Parathyroid adenoma (tissue), 2 donors: Measurements from ENCODE around the gene ZBTB20.
A peak's percentile ranks its signal among the peaks of the same experiment; 100 is the strongest.
"Not testable (repeated sequence)": the region's sequence is repeated elsewhere in the genome, so short reads cannot be mapped to it uniquely, and the experiment has no call there.

Source experiments
- H2AFZ ChIP-seq: fragments of 300-600 bp; sonication (generic); one replicate; pipeline ENCODE4 v1.7.0; 2017; ENCODE audit warnings: antibody characterized with exemption, mild to moderate bottlenecking
- H3K27ac ChIP-seq: fragments of 300-600 bp; sonication (generic); one replicate; pipeline ENCODE4 v1.7.0; 2017
- H3K27me3 ChIP-seq: fragments of 300-600 bp; sonication (generic); one replicate; pipeline ENCODE4 v1.7.0; 2017; ENCODE audit warnings: low read length; ENCODE audit not compliant: control insufficient read depth, insufficient read depth
- H3K36me3 ChIP-seq: fragments of 300-600 bp; sonication (generic); one replicate; pipeline ENCODE4 v1.7.0; 2017; ENCODE audit warnings: low read length; ENCODE audit not compliant: control insufficient read depth, insufficient read depth
- H3K4me1 ChIP-seq: fragments of 300-600 bp; sonication (generic); one replicate; pipeline ENCODE4 v1.7.0; 2017; ENCODE audit warnings: control low read depth
- H3K4me2 ChIP-seq: fragments of 300-600 bp; sonication (generic); one replicate; pipeline ENCODE4 v1.7.0; 2017; ENCODE audit warnings: low read length
- H3K4me3 ChIP-seq: fragments of 300-600 bp; sonication (generic); one replicate; pipeline ENCODE4 v1.7.0; 2017; ENCODE audit warnings: low read depth, low read length
- H3K79me2 ChIP-seq: fragments of 300-600 bp; sonication (generic); one replicate; pipeline ENCODE4 v1.7.0; 2017; ENCODE audit warnings: control low read depth
- H3K9ac ChIP-seq: fragments of 300-600 bp; sonication (generic); one replicate; pipeline ENCODE4 v1.7.0; 2017; ENCODE audit warnings: mild to moderate bottlenecking
- H3K9me3 ChIP-seq: fragments of 300-600 bp; sonication (generic); one replicate; pipeline ENCODE4 v1.7.0; 2017; ENCODE audit warnings: low read length; ENCODE audit not compliant: control insufficient read depth
- CTCF ChIP-seq: fragments of 300-600 bp; sonication (generic); IDR thresholded peaks from one replicate; pipeline ENCODE4 v1.7.0; 2017; ENCODE audit warnings: antibody characterized with exemption, mild to moderate bottlenecking
- donor health status: primary hyperparathyroidism.

Gene ZBTB20

GRCh38 chr3:114827495-114827894 lies 319.6 kb downstream of the ZBTB20 start:
- Histone ChIP-seq H3K4me3 (no peak overlapping the region), H2AFZ (no peak overlapping the region), H3K27me3 (no peaks in the 10 kb centered on the region), H3K9ac (no peak overlapping the region), H3K9me3 (no peaks in the 10 kb centered on the region), H3K27ac (no peak overlapping the region), H3K36me3 (no peaks in the 10 kb centered on the region), H3K79me2 (no peaks in the 10 kb centered on the region), H3K4me1 (no peaks in the 10 kb centered on the region), H3K4me2 (no peak overlapping the region)
- peak; percentile 53 for TF ChIP-seq CTCF

- Histone ChIP-seq H3K36me3 (no peaks in the 10 kb centered on the region), H3K4me3 (no peak overlapping the region), H3K4me2 (no peak overlapping the region), H3K9me3 (no peaks in the 10 kb centered on the region), H3K4me1 (no peaks in the 10 kb centered on the region), H2AFZ (no peak overlapping the region), H3K79me2 (peaks cover 6% of the 10 kb centered on the region), H3K27ac (no peak overlapping the region), H3K27me3 (no peaks in the 10 kb centered on the region), H3K9ac (no peak overlapping the region)
- TF ChIP-seq CTCF = no peak
Measured at GRCh38 chr3:114824014-114824413, 323.1 kb downstream of the ZBTB20 start.

- H3K4me2 ChIP-seq = no peak overlapping the region
- H3K9ac ChIP-seq = no peak overlapping the region
- peaks cover 6% of the 10 kb centered on the region for H3K79me2 ChIP-seq
- no peak for TF ChIP-seq CTCF
- H3K4me1 ChIP-seq = no peaks in the 10 kb centered on the region
- H3K9me3 ChIP-seq = no peaks in the 10 kb centered on the region
- H3K36me3 ChIP-seq = no peaks in the 10 kb centered on the region
- H3K27me3 ChIP-seq = no peaks in the 10 kb centered on the region
- H3K4me3 ChIP-seq = no peak overlapping the region
- no peak overlapping the region for H2AFZ ChIP-seq
- no peak overlapping the region for H3K27ac ChIP-seq
Measured at GRCh38 chr3:114823061-114823460, 324.0 kb downstream of the ZBTB20 start.

GRCh38 chr3:114816052-114816451 lies 331.0 kb downstream of the ZBTB20 start:
- Histone ChIP-seq H3K9ac (no peak overlapping the region), H3K9me3 (no peaks in the 10 kb centered on the region), H3K4me3 (no peak overlapping the region), H3K4me2 (no peak overlapping the region), H3K27ac (no peak overlapping the region), H3K79me2 (peaks cover 1% of the 10 kb centered on the region), H2AFZ (no peak overlapping the region), H3K27me3 (no peaks in the 10 kb centered on the region), H3K36me3 (no peaks in the 10 kb centered on the region), H3K4me1 (no peaks in the 10 kb centered on the region)
- TF ChIP-seq CTCF = no peak

GRCh38 chr3:114812541-114813238 lies 334.4 kb downstream of the ZBTB20 start:
- not testable (repeated sequence) for H3K9ac ChIP-seq, H3K27ac ChIP-seq, H3K4me1 ChIP-seq, H3K27me3 ChIP-seq, H2AFZ ChIP-seq, H3K4me3 ChIP-seq, H3K36me3 ChIP-seq, H3K79me2 ChIP-seq, H3K4me2 ChIP-seq, H3K9me3 ChIP-seq
